Activated T-cell treated with anti-CD3 and anti-CD28 coated beads, Interleukin-2, amount 50 U/mL, for 48 hours (primary cell): ENCODE results near the gene MT1H.
A peak's percentile ranks its signal among the peaks of the same experiment; 100 is the strongest.
"Not testable (repeated sequence)": the region's sequence is repeated elsewhere in the genome, so short reads cannot be mapped to it uniquely, and the experiment has no call there.

Experiments used
- DNase-seq, 2 experiments: peaks; one replicate each; pipeline ENCODE4 v3.0.0-alpha.2; 2020

MT1H gene

DNA sequence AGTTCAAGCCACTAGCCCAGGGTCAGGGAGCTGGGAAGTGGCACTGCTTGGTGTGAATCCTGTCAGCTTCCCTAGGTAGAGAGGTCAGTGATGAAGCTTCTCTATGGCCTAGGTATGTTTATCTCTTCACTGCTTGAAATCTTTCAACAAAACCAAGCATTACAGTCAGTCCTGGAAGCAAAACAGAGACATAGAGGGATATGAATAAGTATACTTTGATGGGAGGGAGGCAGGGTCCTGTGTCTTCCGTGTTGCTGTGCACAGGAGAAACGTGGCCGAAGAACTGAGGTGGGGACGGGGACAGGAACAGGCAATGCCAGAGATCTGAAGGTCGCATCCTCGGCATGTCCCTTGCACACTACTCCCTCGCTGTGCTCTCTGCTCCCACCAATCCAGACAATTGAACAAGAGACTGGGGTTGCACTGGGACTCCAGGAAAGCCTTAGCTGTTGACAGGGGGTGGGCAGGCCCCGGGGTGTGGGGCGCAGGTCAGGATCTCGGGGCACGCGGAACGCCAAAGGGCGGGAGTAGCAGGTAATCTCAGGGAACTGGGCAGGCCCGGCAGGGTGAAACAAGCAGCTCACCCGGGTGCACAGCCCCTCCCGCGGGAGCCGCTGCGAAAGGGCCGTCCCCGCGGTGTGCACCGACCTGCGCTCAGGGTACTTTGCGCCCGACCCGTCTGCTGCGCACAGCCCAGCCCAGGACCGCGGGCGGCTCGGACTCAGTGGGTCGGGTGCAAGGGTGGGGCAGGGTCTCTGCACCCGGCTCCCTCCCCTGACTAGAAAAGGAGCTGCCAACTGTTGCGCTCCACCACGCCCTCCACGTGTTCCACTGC, at the start of gene MT1H:
Gene MT1H, plus strand, starts transcription at position 810 of the 835 bp plus-strand sequence. CDS start 71 bp downstream, outside the sequence.
- DNase-seq: peak; percentile 44 to 59

DNA sequence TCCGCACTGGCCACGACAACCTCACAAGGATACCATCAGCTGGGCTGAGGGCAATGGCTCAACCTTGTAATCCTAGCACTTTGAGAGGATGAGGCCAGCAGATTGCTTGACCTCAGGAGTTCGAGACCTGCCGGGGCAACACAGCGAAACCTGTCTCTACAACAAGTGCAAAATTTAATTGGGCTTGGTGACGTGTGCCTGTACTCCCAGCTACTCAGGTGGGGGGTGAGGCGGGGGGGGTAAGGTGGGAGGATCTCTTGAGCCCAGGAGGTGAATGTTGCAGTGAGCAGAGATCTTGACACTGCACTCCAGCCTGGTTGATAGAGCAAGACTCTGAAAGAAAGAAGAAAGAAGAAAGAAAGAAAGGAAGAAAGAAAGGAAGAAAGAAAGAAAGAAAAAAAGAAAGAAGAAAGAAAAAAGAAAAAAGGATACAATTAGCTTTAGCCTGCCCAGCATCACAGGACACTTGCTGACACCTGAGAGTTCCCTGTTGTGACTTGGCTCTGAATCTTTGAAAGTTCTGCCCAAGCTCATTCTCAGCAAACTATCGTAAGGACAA, 49.2 kb upstream of the MT1H start:
- no peak for DNase-seq

DNA sequence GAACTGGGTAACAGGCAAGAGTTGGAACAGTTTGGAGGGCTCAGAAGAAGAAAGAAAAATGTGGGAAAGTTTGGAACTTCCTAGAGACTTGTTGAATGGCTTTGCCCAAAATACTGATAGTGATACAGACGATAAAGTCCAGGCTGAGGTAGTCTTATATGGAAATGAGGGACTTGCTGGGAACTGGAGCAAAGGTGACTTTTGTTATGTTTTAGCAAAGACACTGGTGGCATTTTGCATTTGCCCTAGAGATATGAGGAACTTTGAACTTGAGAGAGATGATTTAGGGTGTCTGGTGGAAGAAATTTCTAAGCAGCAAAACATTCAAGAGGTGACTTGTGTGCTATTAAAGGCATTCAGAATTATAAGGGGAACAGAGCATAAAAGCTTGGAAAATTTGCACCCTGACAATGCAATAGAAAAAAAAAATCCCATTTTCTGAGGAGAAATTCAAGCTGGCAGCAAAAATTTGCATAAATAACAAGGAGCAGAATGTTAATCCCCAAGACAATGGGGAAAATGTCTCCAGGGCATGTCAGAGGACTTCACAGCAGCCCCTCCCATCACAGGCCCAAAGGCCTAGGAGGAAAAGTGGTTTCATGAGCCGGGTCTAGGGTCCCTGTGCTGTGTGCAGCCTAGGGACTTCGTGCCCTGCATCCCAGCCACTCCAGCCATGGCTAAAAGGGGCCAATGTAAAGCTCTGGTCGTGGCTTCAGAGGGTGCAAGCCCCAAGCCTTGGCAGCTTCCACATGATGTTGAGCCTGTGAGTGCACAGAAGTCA, 47.8 kb upstream of the MT1H start:
- DNase-seq: not testable (repeated sequence)

DNA sequence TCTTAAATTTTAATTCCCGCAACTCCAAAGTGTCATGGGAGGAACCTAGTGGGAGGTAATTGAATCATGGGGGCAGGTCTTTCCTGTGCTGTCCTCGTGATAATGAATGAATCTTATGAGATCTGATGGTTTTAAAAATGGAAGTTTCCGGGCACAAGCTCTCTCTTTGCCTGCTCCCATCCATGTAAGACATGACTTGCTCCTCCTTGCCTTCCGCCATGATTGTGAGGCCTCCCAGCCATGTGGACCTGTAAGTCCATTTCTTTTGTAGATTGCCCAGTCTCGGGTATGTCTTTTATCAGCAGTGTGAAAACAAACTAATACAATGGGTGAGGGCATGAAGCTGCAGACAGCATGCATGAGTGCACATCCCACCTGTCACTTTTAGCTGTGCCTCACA, 46.4 kb upstream of the MT1H start:
- DNase-seq: not testable (repeated sequence)

DNA sequence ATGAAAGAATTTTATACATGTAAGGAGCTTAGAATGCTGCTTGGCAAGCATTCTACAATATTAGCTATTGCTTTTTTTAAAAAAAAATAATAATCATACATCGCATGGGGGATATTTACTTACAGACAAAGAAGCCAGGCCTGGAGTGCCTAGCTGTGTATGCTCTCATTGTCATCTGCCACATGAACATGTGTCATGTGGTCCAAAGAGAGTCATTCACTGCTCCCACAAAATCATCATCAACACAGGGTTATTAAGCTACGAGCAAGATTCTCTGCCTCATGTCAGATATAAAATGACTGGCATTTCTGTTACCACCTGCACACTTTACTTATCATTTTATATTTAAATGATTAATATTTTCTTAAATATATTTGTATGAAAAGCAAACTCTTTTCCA, 46.0 kb upstream of the MT1H start:
- no peak for DNase-seq

DNA sequence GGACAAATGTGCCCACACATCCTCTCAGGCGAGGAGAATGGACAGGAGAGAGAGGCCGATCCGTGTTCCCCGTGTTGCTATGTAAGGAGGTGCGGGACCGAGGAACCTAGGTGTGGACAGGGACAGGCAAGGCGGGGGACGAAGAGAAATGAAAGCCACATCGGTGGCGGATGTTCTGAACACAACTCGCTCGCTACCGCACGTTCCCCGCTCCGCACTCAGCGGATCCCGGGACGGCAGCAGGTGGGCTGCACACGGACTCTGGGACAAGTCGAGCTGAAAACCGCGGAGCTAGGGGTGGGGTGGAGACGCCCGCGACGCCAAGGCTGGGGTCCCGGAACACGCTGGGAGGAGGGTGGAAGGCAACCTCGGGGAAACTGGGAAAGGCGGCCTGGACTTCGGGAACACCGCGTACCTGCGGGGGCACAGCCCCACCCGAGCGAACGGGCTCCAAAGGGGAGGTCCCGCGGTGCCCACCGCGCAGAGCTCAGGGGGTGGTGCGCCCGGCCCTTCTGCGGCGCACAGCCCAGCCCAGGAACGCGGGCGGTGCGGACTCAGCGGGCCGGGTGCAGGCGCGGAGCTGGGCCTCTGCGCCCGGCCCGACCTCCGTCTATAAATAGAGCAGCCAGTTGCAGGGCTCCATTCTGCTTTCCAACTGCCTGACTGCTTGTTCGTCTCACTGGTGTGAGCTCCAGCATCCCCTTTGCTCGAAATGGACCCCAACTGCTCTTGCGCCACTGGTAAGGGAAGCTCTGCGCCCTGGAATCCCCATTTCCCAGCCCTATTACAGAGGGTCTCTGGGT, 44.3 kb upstream of the MT1H start, which contains the start of gene MT1E:
Gene MT1E, plus strand, starts transcription at position 642 of the 803 bp plus-strand sequence. Its CDS starts 71 bp downstream, at position 713.
- peak; percentile 73 to 81 for DNase-seq

DNA sequence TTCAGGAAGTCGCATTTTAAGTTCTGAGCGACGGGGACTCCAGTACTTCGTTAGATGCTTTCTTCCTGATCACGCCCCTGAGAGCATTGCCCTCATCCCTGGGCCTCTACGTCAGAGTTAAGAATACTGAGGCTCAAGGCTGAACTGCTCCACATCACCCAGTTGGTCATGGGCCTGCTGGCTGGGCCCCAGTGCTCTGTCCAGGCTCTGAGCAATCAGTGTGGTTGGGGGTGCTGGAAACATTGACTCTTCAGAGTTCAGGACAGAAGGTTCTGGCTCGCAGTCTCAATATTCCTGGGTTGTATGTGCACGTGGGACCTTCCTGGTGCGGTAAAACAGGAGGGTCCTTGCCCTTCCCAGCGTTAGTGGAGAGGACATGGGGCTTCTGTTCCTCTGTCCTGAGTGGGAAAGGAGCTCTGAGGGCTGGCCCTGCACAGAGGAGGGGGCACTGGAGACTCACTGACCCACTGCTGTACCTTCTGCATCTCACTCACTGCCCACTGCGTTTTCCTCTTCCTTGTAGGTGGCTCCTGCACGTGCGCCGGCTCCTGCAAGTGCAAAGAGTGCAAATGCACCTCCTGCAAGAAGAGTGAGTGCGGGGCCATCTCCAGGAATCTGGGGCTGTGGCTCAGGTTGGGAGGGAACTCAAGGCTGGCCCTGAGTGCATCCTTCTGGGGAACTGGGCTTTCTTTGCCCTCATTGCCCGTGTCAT, 43.5 kb upstream of the MT1H start:
- DNase-seq: no peak

DNA sequence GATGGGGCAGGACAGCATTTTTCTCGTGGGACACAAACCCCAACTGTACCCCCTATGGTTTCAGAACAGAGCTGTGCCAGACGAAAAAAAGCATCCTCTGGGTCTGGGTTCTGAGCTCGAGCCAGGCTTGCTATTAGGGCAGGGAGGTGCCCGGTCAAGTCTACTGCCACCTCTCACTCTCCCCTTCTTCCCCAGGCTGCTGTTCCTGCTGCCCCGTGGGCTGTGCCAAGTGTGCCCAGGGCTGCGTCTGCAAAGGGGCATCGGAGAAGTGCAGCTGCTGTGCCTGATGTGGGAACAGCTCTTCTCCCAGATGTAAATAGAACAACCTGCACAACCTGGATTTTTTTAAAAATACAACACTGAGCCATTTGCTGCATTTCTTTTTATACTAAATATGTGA, 42.9 kb upstream of the MT1H start:
- no peak for DNase-seq

DNA sequence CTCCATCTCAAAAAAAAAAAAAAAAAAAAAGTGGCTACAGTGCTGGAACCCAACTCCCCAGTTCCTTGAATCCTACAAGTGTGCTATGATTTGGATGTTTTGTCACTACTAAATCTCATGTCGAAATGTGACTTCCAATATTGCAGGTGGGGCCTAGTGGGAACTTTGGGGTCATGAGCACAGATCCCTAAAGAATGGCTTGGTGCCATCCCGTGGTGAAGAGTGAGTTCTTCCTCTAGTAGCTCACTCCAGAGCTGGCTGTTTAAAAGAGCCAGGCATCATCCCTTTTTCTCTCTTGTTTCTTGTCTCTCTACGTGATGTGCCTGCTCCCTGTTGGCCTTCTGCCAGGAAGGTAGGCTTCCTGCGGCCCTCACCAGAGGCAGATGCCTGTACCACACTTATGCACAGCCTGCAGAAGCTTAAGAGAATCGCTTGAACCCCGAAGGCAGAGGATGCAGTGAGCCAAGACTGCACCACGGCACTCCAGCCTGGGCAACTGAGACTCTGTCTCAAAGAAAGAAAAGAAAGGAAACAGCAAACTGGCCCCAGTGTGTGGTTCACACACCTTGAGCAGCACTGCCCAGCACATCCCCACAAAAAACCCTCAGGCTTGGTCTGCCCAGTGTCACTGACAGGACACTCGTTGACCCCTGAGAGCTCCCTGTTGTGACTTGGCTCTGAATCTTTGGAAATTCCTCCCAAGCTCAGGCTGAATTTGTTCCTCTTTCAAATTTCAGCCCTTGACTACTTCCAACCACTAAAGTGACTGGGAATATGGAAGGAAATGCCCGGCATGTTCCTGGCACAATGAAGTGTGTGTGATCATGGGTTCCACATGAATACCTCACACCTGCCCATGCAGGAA, 40.9 kb upstream of the MT1H start:
- DNase-seq: no peak

DNA sequence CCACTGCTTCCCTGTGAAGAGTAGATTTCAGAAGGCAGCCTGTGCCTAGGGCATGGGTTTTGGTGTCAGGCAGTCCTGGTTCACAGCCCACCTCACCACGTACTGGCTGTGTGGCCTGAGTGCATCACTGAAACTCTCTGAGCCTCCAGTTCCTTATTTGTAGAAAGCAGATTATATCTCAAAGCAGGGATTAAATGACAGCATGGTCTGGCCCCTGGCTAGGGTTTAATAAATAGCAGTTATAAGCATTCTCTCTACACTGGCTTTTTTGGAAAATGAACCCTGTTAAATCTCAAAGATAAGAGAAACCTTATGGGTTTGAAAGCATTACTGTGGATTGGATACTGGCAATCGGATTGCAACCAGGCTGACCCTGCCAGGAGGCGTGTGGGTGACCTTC, 40.1 kb upstream of the MT1H start:
- DNase-seq: no peak

DNA sequence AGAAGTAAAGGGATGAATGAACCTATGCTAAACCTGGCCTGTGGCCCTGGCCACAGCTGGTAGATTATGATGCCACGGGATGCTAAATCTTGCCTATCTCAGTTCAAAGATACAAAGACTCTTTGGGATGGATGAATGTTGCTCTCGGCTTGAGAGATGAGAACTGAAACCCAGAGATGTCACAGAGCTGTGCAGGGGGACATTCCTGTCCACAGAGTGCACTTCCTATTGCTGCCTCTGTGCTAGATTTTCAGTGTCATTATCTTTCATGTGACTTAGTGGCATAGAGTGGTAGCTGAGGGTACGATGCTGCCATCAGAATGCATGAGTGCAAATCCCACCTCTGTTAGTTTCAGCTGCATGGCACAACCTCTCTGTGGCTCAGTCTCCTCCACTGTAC, 39.5 kb upstream of the MT1H start:
- DNase-seq: no peak

DNA sequence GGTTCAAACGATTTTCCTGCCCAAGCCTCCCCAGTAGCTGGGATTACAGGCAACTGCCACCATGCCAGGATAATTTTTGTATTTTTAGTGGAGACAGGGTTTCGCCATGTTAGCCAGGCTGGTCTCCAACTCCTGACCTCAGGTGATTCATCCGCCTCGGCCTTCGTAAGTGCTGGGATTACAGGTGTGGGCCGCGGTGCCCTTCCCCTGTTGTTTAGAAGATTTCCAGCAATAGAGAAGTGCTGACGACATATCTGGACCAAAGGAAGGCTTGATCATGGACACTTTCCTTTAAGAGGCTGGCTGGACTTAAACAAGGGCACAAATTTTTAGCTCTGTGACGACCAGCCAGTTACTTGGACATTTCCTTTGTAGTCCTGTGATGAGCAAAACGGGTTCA, 38.4 kb upstream of the MT1H start:
- DNase-seq: no peak

DNA sequence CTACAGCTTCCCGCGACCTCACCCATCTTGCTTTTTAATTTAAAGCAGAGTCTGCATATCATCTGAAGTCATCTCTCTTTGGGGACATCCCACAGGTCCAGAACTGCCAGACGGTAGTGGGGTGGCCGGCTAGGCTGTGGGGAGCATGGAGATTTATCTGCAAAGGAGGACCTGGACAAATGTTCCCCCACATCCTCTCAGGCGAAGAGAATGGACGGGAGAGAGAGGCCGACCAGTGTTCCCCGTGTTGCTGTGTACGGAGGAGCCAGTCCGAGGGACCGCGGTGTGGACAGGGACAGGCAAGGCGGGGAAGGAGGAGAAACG, 37.8 kb upstream of the MT1H start:
- DNase-seq: no peak

DNA sequence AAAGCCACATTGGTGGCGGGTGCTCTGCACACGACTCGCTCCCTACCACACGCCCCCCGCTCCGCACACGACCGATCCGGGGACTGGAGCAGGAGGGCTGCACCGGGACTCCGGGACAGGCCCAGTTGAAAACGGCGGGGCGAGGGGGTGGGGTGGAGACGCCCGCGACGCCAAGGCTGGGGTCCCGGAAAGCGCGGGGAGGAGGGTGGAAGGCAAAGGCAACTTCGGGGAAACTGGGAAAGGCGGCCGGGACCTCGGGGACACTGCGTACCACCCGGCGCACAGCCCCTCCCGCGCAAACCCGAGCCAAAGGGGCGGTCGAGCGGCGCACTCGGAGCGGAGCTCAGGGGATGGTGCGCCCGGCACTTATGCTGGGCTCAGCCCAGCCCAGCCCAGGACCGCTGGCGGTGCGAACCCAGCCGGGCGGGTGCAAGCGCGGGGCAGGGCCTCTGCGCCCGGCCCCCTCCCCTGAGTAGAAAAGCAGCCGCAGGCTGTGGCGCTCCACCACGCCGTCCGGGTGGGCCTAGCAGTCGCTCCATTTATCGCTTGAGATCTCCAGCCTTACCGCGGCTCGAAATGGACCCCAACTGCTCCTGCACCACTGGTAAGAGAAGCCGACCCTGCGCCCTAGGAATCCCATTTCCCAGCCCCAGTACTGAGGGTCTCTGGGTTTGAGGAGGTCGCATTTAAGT, 37.3 kb upstream of the MT1H start, which contains the start of gene MT1M:
Gene MT1M, plus strand, starts transcription at position 504 of the 692 bp plus-strand sequence. Its CDS starts 73 bp downstream, at position 577.
- DNase-seq: no peak

DNA sequence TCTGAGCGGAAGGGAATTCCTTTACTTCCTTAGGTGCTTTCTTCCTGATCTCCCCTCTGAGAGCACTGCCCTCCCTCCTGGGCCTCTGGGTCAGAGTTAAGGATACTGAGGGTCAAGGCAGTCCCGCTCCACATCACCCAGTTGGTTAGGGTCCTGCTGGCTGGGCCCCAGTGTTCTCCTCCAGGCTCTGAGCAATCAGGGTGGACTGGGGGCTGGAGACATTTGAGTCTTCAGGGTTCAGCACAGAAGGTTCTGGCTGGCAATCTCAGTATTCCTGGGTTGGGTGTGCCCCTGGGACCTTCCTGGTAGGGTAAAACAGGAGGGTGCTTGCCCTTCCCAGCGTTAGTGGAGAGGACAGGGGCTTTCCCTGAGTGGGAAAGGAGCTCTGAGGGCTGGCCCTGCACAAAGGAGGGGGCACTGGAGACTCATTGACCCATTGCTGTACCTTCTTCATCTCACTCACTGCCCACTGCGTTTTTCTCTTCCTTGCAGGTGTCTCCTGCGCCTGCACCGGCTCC, 36.7 kb upstream of the MT1H start:
- DNase-seq: no peak

DNA sequence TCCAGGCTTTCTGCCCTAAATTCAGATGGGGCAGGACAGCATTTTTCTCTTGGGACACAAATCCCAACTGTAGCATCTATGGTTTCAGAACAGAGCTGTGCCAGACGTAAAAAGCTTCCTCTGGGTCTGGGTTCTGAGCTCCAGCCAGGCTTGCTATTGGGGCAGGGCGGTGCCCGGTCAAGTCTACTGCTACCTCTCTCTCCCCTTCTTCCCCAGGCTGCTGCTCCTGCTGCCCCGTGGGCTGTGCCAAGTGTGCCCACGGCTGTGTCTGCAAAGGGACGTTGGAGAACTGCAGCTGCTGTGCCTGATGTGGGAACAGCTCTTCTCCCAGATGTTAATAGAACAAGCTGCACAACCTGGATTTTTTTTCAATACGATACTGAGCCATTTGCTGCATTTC, 36.1 kb upstream of the MT1H start:
- DNase-seq: no peak

DNA sequence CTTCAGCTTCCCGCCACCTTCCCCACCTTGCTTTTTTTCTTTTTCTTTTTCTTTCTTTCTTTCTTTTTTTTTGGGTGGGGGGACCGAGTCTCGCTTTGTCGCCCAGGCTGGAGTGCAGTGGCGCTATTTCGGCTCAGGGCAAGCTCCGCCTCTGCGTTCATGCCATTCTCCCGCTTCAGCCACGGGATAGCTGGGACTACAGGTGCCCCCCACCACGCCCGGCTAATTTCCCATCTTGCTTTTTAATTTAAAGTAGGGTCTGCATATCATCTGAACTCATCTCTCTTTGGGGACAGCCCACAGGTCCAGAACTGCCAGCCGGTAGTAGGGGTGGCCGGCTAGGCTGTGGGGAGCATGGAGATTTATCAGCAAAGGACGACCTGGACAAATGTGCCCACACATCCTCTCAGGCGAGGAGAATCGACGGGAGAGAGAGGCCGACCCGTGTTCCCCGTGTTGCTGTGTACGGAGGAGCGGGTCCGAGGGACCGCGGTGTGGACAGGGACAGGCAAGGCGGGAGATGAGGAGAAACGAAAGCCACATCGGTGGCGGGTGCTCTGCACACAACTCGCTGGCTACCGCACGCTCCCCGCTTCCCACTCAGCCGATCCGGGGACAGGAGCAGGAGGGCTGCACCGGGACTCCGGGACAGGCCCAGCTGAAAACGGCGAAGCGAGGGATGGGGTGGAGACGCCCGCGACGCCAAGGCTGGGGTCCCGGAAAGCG, 34.7 kb upstream of the MT1H start:
- no peak for DNase-seq

DNA sequence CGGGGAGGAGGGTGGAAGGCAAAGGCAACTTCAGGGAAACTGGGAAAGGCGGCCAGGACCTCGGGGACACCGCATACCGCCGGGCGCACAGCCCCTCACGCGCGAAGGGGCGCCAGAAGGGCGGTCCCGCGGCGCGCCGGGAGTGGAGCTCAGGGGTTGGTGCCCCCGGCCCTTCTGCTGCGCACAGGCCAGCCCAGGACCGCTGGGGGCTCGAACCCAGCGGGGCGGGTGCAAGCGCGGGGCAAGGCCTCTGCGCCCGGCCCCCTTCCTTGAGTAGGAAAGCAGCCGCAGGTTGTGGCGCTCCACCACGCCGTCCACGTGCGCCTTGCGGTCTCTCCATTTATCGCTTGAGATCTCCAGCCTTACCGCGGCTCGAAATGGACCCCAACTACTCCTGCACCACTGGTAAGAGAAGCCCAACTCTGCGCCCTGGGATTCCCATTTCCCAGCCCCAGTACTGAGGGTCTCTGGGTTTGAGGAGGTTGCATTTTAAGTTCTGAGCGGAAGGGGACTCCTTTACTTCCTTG, 34.1 kb upstream of the MT1H start:
- DNase-seq: no peak
